GM23338 (cell line): ENCODE data around the gene TRMT6. TPM values are rescaled to one million over a fixed set of nuclear protein-coding genes. Genes with fewer than 3 reads are reported as not detected.

ENCODE experiments used
- ATAC-seq: fragments of 200-7000 bp; cut with Tn5 transposase; 3 replicates; pipeline ENCODE4 v1.9.1; 2020
- DNase-seq: peaks from one replicate; pipeline ENCODE4 v3.0.0-alpha.2; 2015; ENCODE audit warnings: low spot score
- H2AFZ ChIP-seq: fragments of 200-600 bp; sonication (generic); 2 replicates; pipeline ENCODE4 v1.8.0; 2016; ENCODE audit warnings: antibody characterized with exemption, mild to moderate bottlenecking, moderate library complexity
- H3F3A ChIP-seq: fragments of 200-600 bp; sonication (generic); replicated peaks from 2 replicates; pipeline ENCODE4 v1.8.0; 2017; ENCODE audit warnings: antibody characterized with exemption, mixed run types, low read depth
- H3K27ac ChIP-seq: fragments of 200-600 bp; sonication (generic); 2 replicates; pipeline ENCODE4 v1.6.1; 2016; ENCODE audit warnings: low read depth
- H3K27me3 ChIP-seq: fragments of 200-600 bp; sonication (generic); 2 replicates; pipeline ENCODE4 v1.8.0; 2016; ENCODE audit warnings: mild to moderate bottlenecking, mixed run types, moderate library complexity; ENCODE audit not compliant: insufficient read depth
- H3K36me3 ChIP-seq: fragments of 200-600 bp; sonication (generic); 2 replicates; pipeline ENCODE4 v1.8.0; 2016; ENCODE audit warnings: mild to moderate bottlenecking; ENCODE audit not compliant: insufficient read depth
- H3K4me1 ChIP-seq: fragments of 200-600 bp; sonication (generic); 2 replicates; pipeline ENCODE4 v1.8.0; 2016; ENCODE audit warnings: mild to moderate bottlenecking, moderate library complexity; ENCODE audit not compliant: insufficient read depth
- H3K4me2 ChIP-seq: fragments of 200-600 bp; sonication (generic); 2 replicates; pipeline ENCODE4 v1.7.1; 2017; ENCODE audit warnings: mixed run types
- H3K4me3 ChIP-seq: fragments of 200-600 bp; sonication (generic); 2 replicates; pipeline ENCODE4 v1.6.1; 2016; ENCODE audit warnings: mixed run types
- H3K79me2 ChIP-seq: fragments of 200-600 bp; sonication (generic); replicated peaks from 2 replicates; pipeline ENCODE4 v1.8.0; 2017; ENCODE audit warnings: mild to moderate bottlenecking; ENCODE audit not compliant: insufficient read depth
- H3K9me2 ChIP-seq: fragments of 200-600 bp; sonication (generic); 2 replicates; pipeline ENCODE4 v1.8.0; 2017; ENCODE audit not compliant: insufficient read depth
- H4K20me1 ChIP-seq: fragments of 200-600 bp; sonication (generic); replicated peaks from 2 replicates; pipeline ENCODE4 v1.8.0; 2017; ENCODE audit warnings: mild to moderate bottlenecking; ENCODE audit not compliant: insufficient read depth
- H3K27ac Mint-ChIP-seq: 2 replicates; pipeline ENCODE4 v1.8.0; 2020; ENCODE audit warnings: inconsistent platforms, mild to moderate bottlenecking, moderate library complexity, mixed read lengths
- H3K27me3 Mint-ChIP-seq: 3 replicates; pipeline ENCODE4 v1.8.0; 2022; ENCODE audit warnings: low read depth, mild to moderate bottlenecking, moderate library complexity, mixed read lengths, inconsistent platforms; ENCODE audit not compliant: insufficient read depth, poor library complexity
- H3K36me3 Mint-ChIP-seq: 3 replicates; pipeline ENCODE4 v1.8.0; 2021; ENCODE audit warnings: low read depth, mild to moderate bottlenecking, inconsistent platforms, moderate library complexity, mixed read lengths
- H3K4me1 Mint-ChIP-seq: 3 replicates; pipeline ENCODE4 v1.8.0; 2020; ENCODE audit warnings: mild to moderate bottlenecking, inconsistent platforms, mixed read lengths
- H3K4me3 Mint-ChIP-seq: 3 replicates; pipeline ENCODE4 v1.8.0; 2021; ENCODE audit warnings: moderate library complexity, mild to moderate bottlenecking, inconsistent platforms, mixed read lengths
- H3K9me3 Mint-ChIP-seq: 3 replicates; pipeline ENCODE4 v1.8.0; 2020; ENCODE audit warnings: moderate library complexity, mild to moderate bottlenecking, inconsistent platforms, mixed read lengths
- CREB1 ChIP-seq: fragments of 250-450 bp; sonication (Bioruptor Pico); IDR thresholded peaks from 2 replicates; pipeline ENCODE4 v1.5.0; 2020; ENCODE audit warnings: low read depth, mild to moderate bottlenecking, moderate library complexity
- POLR2AphosphoS5 ChIP-seq: IDR thresholded peaks from 2 replicates; pipeline ENCODE4 v1.6.1; 2016; ENCODE audit warnings: antibody characterized with exemption, low read depth
- STAT1 ChIP-seq: IDR thresholded peaks from one replicate; pipeline ENCODE4 v1.6.1; 2016; ENCODE audit warnings: antibody characterized with exemption; ENCODE audit not compliant: unreplicated experiment
- ZNF114 ChIP-seq: fragments of 250-450 bp; sonication (Bioruptor Pico); IDR thresholded peaks from 2 replicates; pipeline ENCODE4 v1.5.0; 2020; ENCODE audit warnings: mild to moderate bottlenecking, moderate library complexity
- ZNF331 ChIP-seq: fragments of 250-450 bp; sonication (Bioruptor Pico); IDR thresholded peaks from 2 replicates; pipeline ENCODE4 v1.5.0; 2020; ENCODE audit warnings: low read depth, mild to moderate bottlenecking, moderate library complexity
- polyA plus RNA-seq: library from polyadenylated mRNA; unstranded; fragments of >200 nt; fragmentation: Nextera tagmentation; extraction: Ambion mirVana; gene quantifications from 2 replicates; pipeline ENCODE4 v1.2.1, GENCODE V29; 2016
- total RNA-seq: library from RNA; depleted of rRNA; stranded (reverse); fragments of >200 nt; shearing (Covaris generic); gene quantifications from 2 replicates; pipeline ENCODE4 v1.2.3, GENCODE V29; 2014
- TF ChIP-seq, protein P1 (sequence below): IDR thresholded peaks from 2 replicates; pipeline ENCODE4 v1.6.1; 2016; ENCODE audit warnings: antibody characterized with exemption
- TF ChIP-seq, protein P2 (sequence below): IDR thresholded peaks from one replicate; pipeline ENCODE4 v1.6.1; 2018; ENCODE audit warnings: antibody characterized with exemption; ENCODE audit not compliant: unreplicated experiment
- TF ChIP-seq, protein P3 (sequence below), 2 experiments: fragments of 200-600 bp in 1 of 2; sonication (generic) in 1 of 2; conservative IDR thresholded peaks; 2 replicates each; pipeline versions ENCODE4 v1.5.1 to v1.6.1; 2016 to 2017; ENCODE audit warnings: antibody characterized with exemption in 2 of 2, low read depth in 2 of 2, mild to moderate bottlenecking in 2 of 2, moderate library complexity in 1 of 2

The TRMT6 gene
- total and polyA plus RNA-seq, 2 experiments from 2014 or later = 15.5 to 26.3 TPM

DNA sequence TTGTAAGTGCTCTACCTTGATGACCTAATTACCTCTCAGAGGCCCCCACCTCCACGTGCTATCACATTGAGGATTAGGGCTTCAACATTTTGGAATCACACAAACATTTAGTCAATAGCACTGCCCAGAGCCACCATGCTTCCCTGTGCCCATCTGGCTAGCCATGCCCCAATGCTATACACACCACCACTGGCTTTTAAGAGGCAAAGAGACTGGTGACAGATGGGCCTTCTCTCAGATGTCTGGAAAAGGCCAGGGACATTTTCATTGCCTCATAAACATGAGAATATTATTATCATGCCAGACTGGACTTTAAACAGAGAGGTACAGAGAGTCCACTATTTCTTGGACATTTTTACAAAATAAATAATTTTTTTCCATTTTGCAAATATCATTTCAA lies 29.8 kb downstream of the TRMT6 start:
- no peaks in the 10 kb centered on the region for H3K36me3 ChIP-seq
- H3F3A ChIP-seq = no peaks in the 10 kb centered on the region
- TF ChIP-seq ZNF331 (no peak), POLR2AphosphoS5 (no peak), ZNF114 (CRISPR knock-in tag) (no peak), STAT1 (no peak), CREB1 (CRISPR knock-in tag) (no peak)
- TF ChIP-seq, protein P1, sequence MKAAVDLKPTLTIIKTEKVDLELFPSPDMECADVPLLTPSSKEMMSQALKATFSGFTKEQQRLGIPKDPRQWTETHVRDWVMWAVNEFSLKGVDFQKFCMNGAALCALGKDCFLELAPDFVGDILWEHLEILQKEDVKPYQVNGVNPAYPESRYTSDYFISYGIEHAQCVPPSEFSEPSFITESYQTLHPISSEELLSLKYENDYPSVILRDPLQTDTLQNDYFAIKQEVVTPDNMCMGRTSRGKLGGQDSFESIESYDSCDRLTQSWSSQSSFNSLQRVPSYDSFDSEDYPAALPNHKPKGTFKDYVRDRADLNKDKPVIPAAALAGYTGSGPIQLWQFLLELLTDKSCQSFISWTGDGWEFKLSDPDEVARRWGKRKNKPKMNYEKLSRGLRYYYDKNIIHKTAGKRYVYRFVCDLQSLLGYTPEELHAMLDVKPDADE = no peak
- TF ChIP-seq, protein P2, sequence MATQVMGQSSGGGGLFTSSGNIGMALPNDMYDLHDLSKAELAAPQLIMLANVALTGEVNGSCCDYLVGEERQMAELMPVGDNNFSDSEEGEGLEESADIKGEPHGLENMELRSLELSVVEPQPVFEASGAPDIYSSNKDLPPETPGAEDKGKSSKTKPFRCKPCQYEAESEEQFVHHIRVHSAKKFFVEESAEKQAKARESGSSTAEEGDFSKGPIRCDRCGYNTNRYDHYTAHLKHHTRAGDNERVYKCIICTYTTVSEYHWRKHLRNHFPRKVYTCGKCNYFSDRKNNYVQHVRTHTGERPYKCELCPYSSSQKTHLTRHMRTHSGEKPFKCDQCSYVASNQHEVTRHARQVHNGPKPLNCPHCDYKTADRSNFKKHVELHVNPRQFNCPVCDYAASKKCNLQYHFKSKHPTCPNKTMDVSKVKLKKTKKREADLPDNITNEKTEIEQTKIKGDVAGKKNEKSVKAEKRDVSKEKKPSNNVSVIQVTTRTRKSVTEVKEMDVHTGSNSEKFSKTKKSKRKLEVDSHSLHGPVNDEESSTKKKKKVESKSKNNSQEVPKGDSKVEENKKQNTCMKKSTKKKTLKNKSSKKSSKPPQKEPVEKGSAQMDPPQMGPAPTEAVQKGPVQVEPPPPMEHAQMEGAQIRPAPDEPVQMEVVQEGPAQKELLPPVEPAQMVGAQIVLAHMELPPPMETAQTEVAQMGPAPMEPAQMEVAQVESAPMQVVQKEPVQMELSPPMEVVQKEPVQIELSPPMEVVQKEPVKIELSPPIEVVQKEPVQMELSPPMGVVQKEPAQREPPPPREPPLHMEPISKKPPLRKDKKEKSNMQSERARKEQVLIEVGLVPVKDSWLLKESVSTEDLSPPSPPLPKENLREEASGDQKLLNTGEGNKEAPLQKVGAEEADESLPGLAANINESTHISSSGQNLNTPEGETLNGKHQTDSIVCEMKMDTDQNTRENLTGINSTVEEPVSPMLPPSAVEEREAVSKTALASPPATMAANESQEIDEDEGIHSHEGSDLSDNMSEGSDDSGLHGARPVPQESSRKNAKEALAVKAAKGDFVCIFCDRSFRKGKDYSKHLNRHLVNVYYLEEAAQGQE = no peak
- TF ChIP-seq, protein P3, sequence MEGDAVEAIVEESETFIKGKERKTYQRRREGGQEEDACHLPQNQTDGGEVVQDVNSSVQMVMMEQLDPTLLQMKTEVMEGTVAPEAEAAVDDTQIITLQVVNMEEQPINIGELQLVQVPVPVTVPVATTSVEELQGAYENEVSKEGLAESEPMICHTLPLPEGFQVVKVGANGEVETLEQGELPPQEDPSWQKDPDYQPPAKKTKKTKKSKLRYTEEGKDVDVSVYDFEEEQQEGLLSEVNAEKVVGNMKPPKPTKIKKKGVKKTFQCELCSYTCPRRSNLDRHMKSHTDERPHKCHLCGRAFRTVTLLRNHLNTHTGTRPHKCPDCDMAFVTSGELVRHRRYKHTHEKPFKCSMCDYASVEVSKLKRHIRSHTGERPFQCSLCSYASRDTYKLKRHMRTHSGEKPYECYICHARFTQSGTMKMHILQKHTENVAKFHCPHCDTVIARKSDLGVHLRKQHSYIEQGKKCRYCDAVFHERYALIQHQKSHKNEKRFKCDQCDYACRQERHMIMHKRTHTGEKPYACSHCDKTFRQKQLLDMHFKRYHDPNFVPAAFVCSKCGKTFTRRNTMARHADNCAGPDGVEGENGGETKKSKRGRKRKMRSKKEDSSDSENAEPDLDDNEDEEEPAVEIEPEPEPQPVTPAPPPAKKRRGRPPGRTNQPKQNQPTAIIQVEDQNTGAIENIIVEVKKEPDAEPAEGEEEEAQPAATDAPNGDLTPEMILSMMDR (conservative IDR thresholded peaks at IDR 0.05; ENCODE audit: low read depth in 2 of 2) = no peak
- no peaks in the 10 kb centered on the region for H3K79me2 ChIP-seq
- H3K4me3 Mint-ChIP-seq = no peak overlapping the region
- ATAC-seq = no peak
- peaks cover 8% of the 10 kb centered on the region for H3K4me1 ChIP-seq
- H3K36me3 Mint-ChIP-seq = no peaks in the 10 kb centered on the region
- H3K9me3 Mint-ChIP-seq = no peaks in the 10 kb centered on the region
- H4K20me1 ChIP-seq = no peaks in the 10 kb centered on the region
- no peaks in the 10 kb centered on the region for H3K9me2 ChIP-seq
- H3K27ac Mint-ChIP-seq = no peak overlapping the region
- no peak overlapping the region for H2AFZ ChIP-seq
- H3K4me1 Mint-ChIP-seq = peaks cover 10% of the 10 kb centered on the region
- H3K4me2 ChIP-seq = no peak overlapping the region
- H3K4me3 ChIP-seq = no peak overlapping the region
- no peak for DNase-seq
- peaks cover 1% of the 10 kb centered on the region for H3K27me3 Mint-ChIP-seq
- H3K27ac ChIP-seq = no peak overlapping the region
- H3K27me3 ChIP-seq = no peaks in the 10 kb centered on the region
